K562 (cell line): ENCODE results near the gene ADARB2. TPM values are rescaled to one million over a fixed set of nuclear protein-coding genes. Genes with fewer than 3 reads are reported as not detected.

Experiments used
- ATAC-seq: fragments of 200-7000 bp; cut with Tn5 transposase; 3 replicates; pipeline ENCODE4 v1.9.1; 2020; ENCODE audit warnings: moderate library complexity
- BruUV-seq: library from RNA; stranded (reverse); fragments of 400-500 nt; replicated peaks from 2 replicates; lab custom pipeline; 2021; lab: Mats Ljungman, UMichigan
- CTCF ChIA-PET: fragments of 300-600 bp; formaldehyde crosslinking; extraction: SDS; loops from one replicate; lab custom pipeline; 2021; ENCODE audit warnings: low intra/inter-chr PET ratio; lab: Yijun Ruan, JAX
- POLR2A ChIA-PET: fragments of 300-600, 350-650 bp; sonication (Branson Sonifier 250); formaldehyde crosslinking; extraction: SDS; loops from one replicate; lab custom pipeline; 2021; ENCODE audit warnings: antibody characterized with exemption, inconsistent platforms; lab: Yijun Ruan, JAX
- DNase-seq, 4 experiments: peaks; one replicate each; pipeline versions ENCODE4 v3.0.0 to v3.0.0-alpha.2; 2011 to 2018; ENCODE audit warnings: low spot score in 3 of 4, mixed read lengths in 3 of 4; ENCODE audit errors: extremely low read depth in 1 of 4
- FAIRE-seq: peaks from 2 replicates; lab custom pipeline; 2011; peaks lifted over from hg19 to GRCh38; lab: Jason Lieb, UNC
- H2AFZ ChIP-seq: 2 replicates; pipeline ENCODE4 v1.6.0; 2011; ENCODE audit warnings: low read depth, low read length, control low read depth, inconsistent platforms
- H3K27ac ChIP-seq: fragments of 200-600 bp; 3 replicates; pipeline ENCODE4 v1.8.0; 2011; ENCODE audit warnings: low read depth, mild to moderate bottlenecking, control low read depth, inconsistent platforms, low read length, moderate library complexity, mixed read lengths; ENCODE audit errors: extremely low read depth
- H3K27me3 ChIP-seq, 2 experiments: fragments of 300-600 bp in 1 of 2; 2 replicates in 1 of 2; 3 replicates in 1 of 2; pipeline versions ENCODE4 v1.6.0 to v1.8.0; 2011; ENCODE audit warnings: inconsistent platforms in 2 of 2, low read length in 2 of 2, mild to moderate bottlenecking in 1 of 2, mixed read lengths in 1 of 2, moderate library complexity in 1 of 2; ENCODE audit not compliant: control insufficient read depth in 2 of 2, insufficient read depth in 2 of 2
- H3K36me3 ChIP-seq: fragments of 300-600 bp; 3 replicates; pipeline ENCODE4 v1.8.0; 2011; ENCODE audit warnings: mild to moderate bottlenecking, low read length, inconsistent platforms; ENCODE audit not compliant: control insufficient read depth, insufficient read depth
- H3K4me1 ChIP-seq, 2 experiments: fragments of 200-600 bp in 1 of 2; replicated peaks in 1 of 2; 2 replicates in 1 of 2; 3 replicates in 1 of 2; pipeline versions ENCODE4 v1.5.1 to v1.8.0; 2011; ENCODE audit warnings: inconsistent platforms in 2 of 2, low read length in 2 of 2, mild to moderate bottlenecking in 1 of 2, mixed read lengths in 1 of 2, moderate library complexity in 1 of 2; ENCODE audit not compliant: control insufficient read depth in 2 of 2, insufficient read depth in 2 of 2
- H3K4me2 ChIP-seq: 2 replicates; pipeline ENCODE4 v1.6.1; 2011; ENCODE audit warnings: low read length, control low read depth, inconsistent platforms, mixed read lengths; ENCODE audit not compliant: insufficient read depth
- H3K4me3 ChIP-seq: fragments of 200-600 bp; sonication (generic), shearing (Covaris generic); 2 replicates; pipeline ENCODE4 v1.5.1; 2016; ENCODE audit warnings: control low read depth, inconsistent platforms
- H3K79me2 ChIP-seq: fragments of 200-600 bp; 3 replicates; pipeline ENCODE4 v1.8.0; 2011; ENCODE audit warnings: low read length, inconsistent platforms; ENCODE audit not compliant: control insufficient read depth, insufficient read depth
- H3K9ac ChIP-seq, 2 experiments: 2 replicates each; pipeline versions ENCODE4 v1.6.0 to v1.6.1; 2011; ENCODE audit warnings: low read depth in 2 of 2, low read length in 2 of 2, control low read depth in 1 of 2, inconsistent platforms in 1 of 2, mild to moderate bottlenecking in 1 of 2, mixed read lengths in 1 of 2; ENCODE audit not compliant: insufficient read depth in 1 of 2
- H3K9me1 ChIP-seq: one replicate; pipeline ENCODE4 v1.6.0; 2011; ENCODE audit warnings: inconsistent platforms, mild to moderate bottlenecking, low read length, moderate library complexity; ENCODE audit not compliant: control insufficient read depth, insufficient read depth
- H3K9me3 ChIP-seq: replicated peaks from 2 replicates; pipeline ENCODE4 v1.5.1; 2011; ENCODE audit warnings: low read depth, low read length, inconsistent platforms; ENCODE audit not compliant: control insufficient read depth, insufficient read depth
- H4K20me1 ChIP-seq: replicated peaks from 2 replicates; pipeline ENCODE4 v1.6.1; 2011; ENCODE audit warnings: low read length, inconsistent platforms, mixed read lengths; ENCODE audit not compliant: control insufficient read depth, insufficient read depth
- ARNT ChIP-seq, 2 experiments: fragments of 450-650 bp; IDR thresholded peaks; 2 replicates each; pipeline ENCODE4 v1.6.1; 2016; ENCODE audit warnings: mild to moderate bottlenecking in 1 of 2
- CBX5 ChIP-seq: IDR thresholded peaks from 2 replicates; pipeline ENCODE4 v1.6.1; 2014; ENCODE audit warnings: low read depth, borderline replicate concordance
- CHD7 ChIP-seq: fragments of 200-600 bp; sonication (generic); IDR thresholded peaks from one replicate; pipeline ENCODE4 v1.6.1; 2012; ENCODE audit warnings: mild to moderate bottlenecking, low read depth, low read length, inconsistent platforms
- ELK3 ChIP-seq: fragments of 450-650 bp; formaldehyde crosslinking; IDR thresholded peaks from 2 replicates; pipeline ENCODE4 v1.4.0; 2020; ENCODE audit warnings: mild to moderate bottlenecking
- JUND ChIP-seq, 2 experiments: IDR thresholded peaks; 2 replicates in 1 of 2; 3 replicates in 1 of 2; pipeline ENCODE4 v1.6.1; 2011; ENCODE audit warnings: borderline replicate concordance in 2 of 2, low read depth in 2 of 2, low read length in 2 of 2, improper control_type of control experiment in 1 of 2, missing biosample characterization in 1 of 2, missing genetic modification characterization in 1 of 2, missing genetic modification reagents in 1 of 2
- NELFE ChIP-seq: IDR thresholded peaks from 2 replicates; pipeline ENCODE4 v1.6.1; 2011; ENCODE audit warnings: mild to moderate bottlenecking; ENCODE audit not compliant: insufficient read depth, insufficient read length
- NRF1 ChIP-seq, 2 experiments: fragments of 450-650 bp; IDR thresholded peaks in 1 of 2; conservative IDR thresholded peaks in 1 of 2; 2 replicates each; pipeline ENCODE4 v1.6.1; 2014; ENCODE audit warnings: mild to moderate bottlenecking in 2 of 2
- TOE1 ChIP-seq, 2 experiments: fragments of 450-650 bp in 1 of 2; sonication (generic) in 1 of 2; formaldehyde crosslinking in 1 of 2; IDR thresholded peaks; 2 replicates each; pipeline versions ENCODE4 v1.7.1 to v1.8.0; 2016 to 2022; ENCODE audit warnings: borderline replicate concordance in 2 of 2, mild to moderate bottlenecking in 2 of 2, antibody characterized with exemption in 1 of 2, inconsistent platforms in 1 of 2, low read depth in 1 of 2, missing genetic modification reagents in 1 of 2, moderate library complexity in 1 of 2
- ZSCAN32 ChIP-seq: fragments of 450-650 bp; formaldehyde crosslinking; IDR thresholded peaks from 2 replicates; pipeline ENCODE4 v1.4.0; 2020; ENCODE audit warnings: mild to moderate bottlenecking, moderate library complexity
- WGBS: fragments of 100-300 bp; shearing (Covaris generic); methylation state at CpG from one replicate; pipeline ENCODE4 v1.1.6; 2016; ENCODE audit warnings: low coverage, mixed read lengths; ENCODE audit not compliant: insufficient coverage; ENCODE audit errors: missing lambda C conversion rate; 5-methylcytosine and 5-hydroxymethylcytosine counted together
- in situ Hi-C: fragments of 300-500 bp; cut with MboI; formaldehyde crosslinking; loops from 4 replicates; pipeline ENCODE4 v1.15.0; 2018; ENCODE audit warnings: inconsistent platforms, mixed read lengths
- intact Hi-C: fragments of 100-400 bp; cut with micrococcal nuclease; formaldehyde crosslinking; loops from 2 replicates; pipeline ENCODE4 v1.14.2; 2022
- polyA plus RNA-seq, 8 experiments: library from polyadenylated mRNA; depleted of rRNA in 4 of 8; stranded (reverse) in 5 of 8; unstranded in 3 of 8; fragments of >200 nt; fragmentation: Nextera tagmentation in 2 of 8; fragmentation: Illumina TruSeq in 1 of 8; extraction: Ambion mirVana in 2 of 8; extraction: Trizol in 1 of 8; gene quantifications; 2 replicates each; pipeline versions ENCODE4 v1.2.1 to v1.2.3, GENCODE V29; 2011 to 2014; ENCODE audit warnings: inconsistent platforms in 1 of 8, missing spikeins in 1 of 8
- total RNA-seq, 7 experiments: library from RNA; depleted of rRNA in 6 of 7; stranded (reverse); fragments of >200 nt in 6 of 7; fragmentation: Illumina TruSeq in 2 of 7; extraction: Trizol in 2 of 7; gene quantifications; 2 replicates each; pipeline versions ENCODE4 v1.2.1 to v1.2.3, GENCODE V29; 2011 to 2021; ENCODE audit warnings: low replicate concordance in 1 of 7

The ADARB2 gene
- total and polyA plus RNA-seq, 9 of the 15 experiments (the other 6 are each of a cell fraction or from before 2014, with no cell fraction given): not detected

- no peaks in the 10 kb centered on the region for H4K20me1 ChIP-seq
- H3K27me3 ChIP-seq: peaks cover 8 to 58% of the 10 kb centered on the region in 2 experiments; a peak in 4 of 5 replicates
- no peaks in the 10 kb centered on the region for H3K9me3 ChIP-seq
- DNase-seq: no peak
- TF ChIP-seq CBX5 (no peak), ZSCAN32 (no peak), NRF1 (conservative IDR thresholded peaks at IDR 0.05 in 1 of 2, IDR thresholded peaks at IDR 0.05 in 1 of 2) (no peak), TOE1 (IDR thresholded peaks at IDR 0.05; ENCODE audit: borderline replicate concordance) (no peak), TOE1 (CRISPR knock-in tag; IDR thresholded peaks at IDR 0.05; ENCODE audit: borderline replicate concordance, low read depth) (no peak), NELFE (no peak), ARNT (IDR thresholded peaks at IDR 0.05) (no peak), JUND (IDR thresholded peaks at IDR 0.05; ENCODE audit: borderline replicate concordance, low read depth, low read length) (no peak), JUND (tag; IDR thresholded peaks at IDR 0.05; ENCODE audit: borderline replicate concordance, low read depth, low read length) (no peak), ELK3 (CRISPR knock-in tag) (no peak), CHD7 (no peak)
- TF ChIP-seq, all 486 proteins: peak for 0
- ChIA-PET CTCF (no interaction called here), POLR2A (no interaction called here)
- in situ Hi-C loops (no loop called here), intact Hi-C loops (no loop called here)
- Histone ChIP-seq H3K9ac (no peak overlapping the region), H3K79me2 (no peaks in the 10 kb centered on the region), H3K4me2 (no peak overlapping the region), H3K4me1 (no peaks in the 10 kb centered on the region; a peak in 1 of 5 replicates), H2AFZ (no peak overlapping the region), H3K27ac (no peak overlapping the region), H3K9me1 (no peaks in the 10 kb centered on the region), H3K36me3 (no peaks in the 10 kb centered on the region), H3K4me3 (no peak overlapping the region)
- WGBS: under 1% methylated on average over 9 of the region's 9 CpGs
- no peak for FAIRE-seq
- no TSS peak for BruUV-seq
- no peak for ATAC-seq
Observed at GRCh38 chr10:1477578-1477977, 259.7 kb downstream of the ADARB2 start.
